OCI-LY1 (cell line): ENCODE data around the gene DDI2.

Source experiments
- H2AFZ ChIP-seq: fragments of 200-600 bp; sonication (generic), shearing (Covaris generic); 2 replicates; pipeline ENCODE4 v1.6.0; 2014; ENCODE audit warnings: antibody characterized with exemption, mild to moderate bottlenecking, low read length
- H3F3A ChIP-seq: fragments of 200-600 bp; sonication (generic), shearing (Covaris generic); 2 replicates; pipeline ENCODE4 v1.6.0; 2014; ENCODE audit warnings: mild to moderate bottlenecking, antibody characterized with exemption, low read length, moderate library complexity; ENCODE audit not compliant: insufficient read depth
- H3K27ac ChIP-seq: fragments of 200-600 bp; sonication (generic); 2 replicates; pipeline ENCODE4 v1.5.1; 2014; ENCODE audit warnings: low read length, mixed run types, mild to moderate bottlenecking, low read depth; ENCODE audit not compliant: poor library complexity, severe bottlenecking
- H3K27me3 ChIP-seq: fragments of 200-600 bp; sonication (generic); 2 replicates; pipeline ENCODE4 v1.6.0; 2014; ENCODE audit warnings: antibody characterized with exemption, mild to moderate bottlenecking, low read length, moderate library complexity; ENCODE audit not compliant: insufficient read depth
- H3K36me3 ChIP-seq: fragments of 200-600 bp; sonication (generic); 2 replicates; pipeline ENCODE4 v1.6.1; 2014; ENCODE audit warnings: mild to moderate bottlenecking, antibody characterized with exemption, low read length, moderate library complexity, mixed read lengths; ENCODE audit not compliant: insufficient read depth
- H3K4me1 ChIP-seq: fragments of 200-600 bp; sonication (generic); 2 replicates; pipeline ENCODE4 v1.5.1; 2014; ENCODE audit warnings: mild to moderate bottlenecking, low read length, moderate library complexity; ENCODE audit not compliant: insufficient read depth, severe bottlenecking
- H3K4me2 ChIP-seq: fragments of 200-600 bp; sonication (generic), shearing (Covaris generic); 2 replicates; pipeline ENCODE4 v1.6.1; 2014; ENCODE audit warnings: low read length
- H3K4me3 ChIP-seq: fragments of 200-600 bp; sonication (generic); 2 replicates; pipeline ENCODE4 v1.5.1; 2014; ENCODE audit warnings: low read length, low read depth, mild to moderate bottlenecking, mixed read lengths; ENCODE audit not compliant: poor library complexity, severe bottlenecking
- H3K79me2 ChIP-seq: fragments of 200-600 bp; shearing (Covaris generic); 2 replicates; pipeline ENCODE4 v1.6.1; 2016; ENCODE audit warnings: mixed run types, low read length, mixed read lengths; ENCODE audit not compliant: insufficient read depth
- H3K9ac ChIP-seq: fragments of 200-600 bp; sonication (generic), shearing (Covaris generic); 2 replicates; pipeline ENCODE4 v1.6.1; 2014; ENCODE audit warnings: mild to moderate bottlenecking, low read length, mixed read lengths
- H3K9me2 ChIP-seq: fragments of 200-600 bp; sonication (generic), shearing (Covaris generic); 2 replicates; pipeline ENCODE4 v1.6.1; 2014; ENCODE audit warnings: low read depth, mild to moderate bottlenecking, low read length, mixed read lengths
- H3K9me3 ChIP-seq: fragments of 200-600 bp; shearing (Covaris generic); 2 replicates; pipeline ENCODE4 v1.6.1; 2014; ENCODE audit warnings: low read length, mixed read lengths
- H4K20me1 ChIP-seq: fragments of 200-600 bp; sonication (generic), shearing (Covaris generic); 2 replicates; pipeline ENCODE4 v1.6.0; 2016; ENCODE audit warnings: mild to moderate bottlenecking, low read length; ENCODE audit not compliant: insufficient read depth
- CTCF ChIP-seq: fragments of 200-600 bp; sonication (generic), shearing (Covaris generic); IDR thresholded peaks from 2 replicates; pipeline ENCODE4 v1.5.1; 2017; ENCODE audit warnings: mild to moderate bottlenecking, antibody characterized with exemption, low read length, moderate library complexity, mixed read lengths
- EZH2 ChIP-seq: fragments of 200-600 bp; sonication (generic), shearing (Covaris generic); IDR thresholded peaks from 2 replicates; pipeline ENCODE4 v1.8.0; 2017; ENCODE audit warnings: borderline replicate concordance, mixed run types, mild to moderate bottlenecking, antibody characterized with exemption, low read length, moderate library complexity, mixed read lengths

The DDI2 gene

GRCh38 chr1:15718199-15718601 lies 100.9 kb downstream of the DDI2 start:
- H3F3A ChIP-seq, result no peaks in the 10 kb centered on the region
- H3K36me3 ChIP-seq, result peaks cover 30% of the 10 kb centered on the region; the same call in 1 of the 2 replicates
- H3K4me2 ChIP-seq, result no peak overlapping the region
- no peak for TF ChIP-seq CTCF
- no peak for TF ChIP-seq EZH2
- H3K9me3 ChIP-seq, result no peaks in the 10 kb centered on the region
- H3K27ac ChIP-seq, result no peak overlapping the region
- H3K4me1 ChIP-seq, result no peaks in the 10 kb centered on the region
- no peak overlapping the region for H3K4me3 ChIP-seq
- H2AFZ ChIP-seq, result no peak overlapping the region
- H3K9ac ChIP-seq, result no peak overlapping the region
- H3K9me2 ChIP-seq, result no peaks in the 10 kb centered on the region
- no peaks in the 10 kb centered on the region for H3K27me3 ChIP-seq
- no peaks in the 10 kb centered on the region for H4K20me1 ChIP-seq
- H3K79me2 ChIP-seq, result no peaks in the 10 kb centered on the region
